ENCODE measurements around the gene CLDN20.

CLDN20 gene

GRCh38 chr6:155274106-155274505 lies 10.3 kb downstream of the CLDN20 start:
- no peak overlapping the region for H3K4me3 ChIP-seq (ENCODE audit: low read length)
- no peak for TF ChIP-seq CTCF (conservative IDR thresholded peaks at IDR 0.05; ENCODE audit: low read length)
- peak; percentile 61 for DNase-seq (ENCODE audit: low read depth)

GRCh38 chr6:155274533-155274932 lies 10.7 kb downstream of the CLDN20 start:
- TF ChIP-seq CTCF (conservative IDR thresholded peaks at IDR 0.05; ENCODE audit: low read length), result no peak
- no peak overlapping the region for H3K4me3 ChIP-seq (ENCODE audit: low read length)
- DNase-seq (ENCODE audit: low read depth), result peak; percentile 58

- no peak overlapping the region for H3K4me3 ChIP-seq (ENCODE audit: low read length)
- no peak for TF ChIP-seq CTCF (conservative IDR thresholded peaks at IDR 0.05; ENCODE audit: low read length)
- DNase-seq (ENCODE audit: low read depth), result no peak
These were observed 12.1 kb downstream of the CLDN20 start for GRCh38 chr6:155275808-155276480.

- DNase-seq (ENCODE audit: low read depth), result no peak
- no peak overlapping the region for H3K4me3 ChIP-seq (ENCODE audit: low read length)
- no peak for TF ChIP-seq CTCF (conservative IDR thresholded peaks at IDR 0.05; ENCODE audit: low read length)
These were observed 12.8 kb downstream of the CLDN20 start for GRCh38 chr6:155276638-155277037.

- no peak overlapping the region for H3K4me3 ChIP-seq (ENCODE audit: low read length)
- TF ChIP-seq CTCF (conservative IDR thresholded peaks at IDR 0.05; ENCODE audit: low read length), result no peak
- no peak for DNase-seq (ENCODE audit: low read depth)
These were observed 14.7 kb downstream of the CLDN20 start for GRCh38 chr6:155278319-155279049.

- no peak for DNase-seq (ENCODE audit: low read depth)
- TF ChIP-seq CTCF (conservative IDR thresholded peaks at IDR 0.05; ENCODE audit: low read length), result no peak
- no peak overlapping the region for H3K4me3 ChIP-seq (ENCODE audit: low read length)
These were observed 21.0 kb downstream of the CLDN20 start for GRCh38 chr6:155284775-155285174.

- no peak for TF ChIP-seq CTCF (conservative IDR thresholded peaks at IDR 0.05; ENCODE audit: low read length)
- no peak overlapping the region for H3K4me3 ChIP-seq (ENCODE audit: low read length)
- DNase-seq (ENCODE audit: low read depth), result no peak
These were observed 23.9 kb downstream of the CLDN20 start for GRCh38 chr6:155287762-155288161.
